ENCODE measurements around the gene AFG3L2. TPM values are rescaled to one million over a fixed set of nuclear protein-coding genes. Genes with fewer than 3 reads are reported as not detected.

AFG3L2 gene
- total and polyA plus RNA-seq, 2 of the 13 experiments (the other 11 are each of a cell fraction or from before 2014, with no cell fraction given): 28.6 to 86.9 TPM

GRCh38 chr18:12377556-12378197 is 650 bp upstream of the AFG3L2 start (continued):
- TF ChIP-seq TAF15 (IDR thresholded peaks at IDR 0.05; ENCODE audit: low read depth, low read length, poor library complexity, severe bottlenecking) (no peak), HINFP (CRISPR knock-in tag; IDR thresholded peaks at IDR 0.05; ENCODE audit: low read depth) (no peak), ZNF577 (CRISPR knock-in tag; IDR thresholded peaks at IDR 0.05; ENCODE audit: borderline replicate concordance, low read depth) (no peak), NFYC (CRISPR knock-in tag; IDR thresholded peaks at IDR 0.05) (peak; percentile 44), ZNF337 (CRISPR knock-in tag; IDR thresholded peaks at IDR 0.05; ENCODE audit: borderline replicate concordance, low read depth) (no peak), ZNF235 (CRISPR knock-in tag; IDR thresholded peaks at IDR 0.05; ENCODE audit: borderline replicate concordance) (no peak), ZNF749 (CRISPR knock-in tag; IDR thresholded peaks at IDR 0.05; ENCODE audit: borderline replicate concordance) (no peak), PITX1 (CRISPR knock-in tag; IDR thresholded peaks at IDR 0.05) (peak; percentile 70; the same call in 1 of the 2 replicates), XBP1 (CRISPR knock-in tag; IDR thresholded peaks at IDR 0.05) (no peak), ZNF720 (CRISPR knock-in tag; IDR thresholded peaks at IDR 0.05) (no peak), ZNF407 (CRISPR knock-in tag; IDR thresholded peaks at IDR 0.05; ENCODE audit: not compliant biosample characterization) (no peak), ZNF788 (CRISPR knock-in tag; IDR thresholded peaks at IDR 0.05; ENCODE audit: borderline replicate concordance) (peak; percentile 58; the same call in 1 of the 2 replicates), E2F5 (CRISPR knock-in tag; conservative IDR thresholded peaks at IDR 0.05) (no peak), ZNF572 (CRISPR knock-in tag; IDR thresholded peaks at IDR 0.05) (no peak), KDM1A (CRISPR knock-in tag; IDR thresholded peaks at IDR 0.05) (no peak), SUZ12 (IDR thresholded peaks at IDR 0.05; ENCODE audit: low read depth, low read length) (no peak), MYC (CRISPR knock-in tag; IDR thresholded peaks at IDR 0.05; ENCODE audit: borderline replicate concordance) (peak; percentile 79; the same call in 1 of the 2 replicates), ARNT (IDR thresholded peaks at IDR 0.05) (no peak), NFRKB (IDR thresholded peaks at IDR 0.05) (no peak), ZNF556 (CRISPR knock-in tag; IDR thresholded peaks at IDR 0.05; ENCODE audit: borderline replicate concordance) (no peak), ZFAT (CRISPR knock-in tag; conservative IDR thresholded peaks at IDR 0.05) (no peak)

Data from HepG2 (cell line).